Neural progenitor cell (in vitro differentiated cells): Measurements from ENCODE around the gene MRPL40.
"Not testable (repeated sequence)": the region's sequence is repeated elsewhere in the genome, so short reads cannot be mapped to it uniquely, and the experiment has no call there.

ENCODE experiments used
- CTCF ChIP-seq: fragments of 200-600 bp; sonication (generic); IDR thresholded peaks from 2 replicates; pipeline ENCODE4 v1.5.1; 2017; ENCODE audit warnings: antibody characterized with exemption, mild to moderate bottlenecking
- EZH2 ChIP-seq: fragments of 200-600 bp; sonication (generic); IDR thresholded peaks from 2 replicates; pipeline ENCODE4 v1.6.1; 2017; ENCODE audit warnings: antibody characterized with exemption, mild to moderate bottlenecking, moderate library complexity
- EZH2phosphoT487 ChIP-seq: fragments of 200-600 bp; sonication (generic); IDR thresholded peaks from 2 replicates; pipeline ENCODE4 v1.6.1; 2017; ENCODE audit warnings: antibody characterized with exemption

GRCh38 chr22:19445279-19445982, 13.1 kb downstream of the MRPL40 start:
- TF ChIP-seq EZH2, CTCF, EZH2phosphoT487: not testable (repeated sequence)
